Measurements from ENCODE around the gene PIGB.

The PIGB gene

DNA sequence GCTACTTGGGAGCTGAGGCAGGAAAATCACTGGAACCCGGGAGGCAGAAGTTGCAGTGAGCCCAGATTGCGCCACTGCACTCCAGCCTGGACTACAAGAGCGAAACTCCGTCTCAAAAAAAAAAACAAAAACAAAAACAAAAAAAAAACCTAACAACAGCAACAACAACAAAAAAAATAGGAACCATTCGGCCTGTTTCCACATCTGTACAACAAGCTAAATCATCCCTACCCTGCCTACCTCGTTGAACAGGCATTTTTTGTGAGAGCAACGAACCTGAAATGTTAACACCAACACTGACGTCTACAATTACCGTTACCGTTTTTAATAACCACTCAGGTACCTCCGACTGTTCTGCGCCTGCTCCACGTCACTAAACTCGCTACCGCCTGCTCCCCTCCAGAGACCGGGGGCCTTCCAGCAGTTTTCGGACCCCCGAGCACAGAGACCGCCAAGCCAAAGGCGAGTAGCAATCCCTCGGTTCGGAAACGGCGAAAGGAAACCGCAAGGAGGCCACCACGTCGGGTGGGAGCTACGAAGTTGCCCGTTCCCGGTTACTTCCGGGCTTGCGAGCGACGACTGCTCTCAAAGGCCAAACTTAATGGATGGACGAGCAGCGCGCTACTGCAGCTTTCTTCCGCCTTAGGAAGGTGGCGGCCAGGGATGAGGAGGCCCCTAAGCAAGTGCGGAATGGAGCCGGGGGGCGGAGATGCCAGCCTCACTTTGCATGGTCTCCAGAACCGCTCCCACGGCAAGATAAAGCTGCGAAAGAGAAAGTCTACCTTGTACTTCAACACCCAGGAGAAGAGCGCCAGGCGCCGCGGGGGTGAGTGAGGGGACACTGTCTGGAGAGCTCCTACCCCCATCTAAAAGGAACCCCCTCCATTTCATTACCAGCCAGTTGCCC lies at the start of gene PIGB, which contains the start of gene PIGBOS1:
Gene PIGB, plus strand, starts transcription at position 635 of the 907 bp plus-strand sequence. Its CDS starts 29 bp downstream, at position 664.
Gene PIGBOS1, minus strand, starts transcription at position 536 of the 907 bp plus-strand sequence. CDS start 1,331 bp downstream, outside the sequence.
- peak within 1 kb of the TSS; percentile 70 for H3K4me3 ChIP-seq (ENCODE audit: low read depth, low read length)
- TF ChIP-seq, protein P1, sequence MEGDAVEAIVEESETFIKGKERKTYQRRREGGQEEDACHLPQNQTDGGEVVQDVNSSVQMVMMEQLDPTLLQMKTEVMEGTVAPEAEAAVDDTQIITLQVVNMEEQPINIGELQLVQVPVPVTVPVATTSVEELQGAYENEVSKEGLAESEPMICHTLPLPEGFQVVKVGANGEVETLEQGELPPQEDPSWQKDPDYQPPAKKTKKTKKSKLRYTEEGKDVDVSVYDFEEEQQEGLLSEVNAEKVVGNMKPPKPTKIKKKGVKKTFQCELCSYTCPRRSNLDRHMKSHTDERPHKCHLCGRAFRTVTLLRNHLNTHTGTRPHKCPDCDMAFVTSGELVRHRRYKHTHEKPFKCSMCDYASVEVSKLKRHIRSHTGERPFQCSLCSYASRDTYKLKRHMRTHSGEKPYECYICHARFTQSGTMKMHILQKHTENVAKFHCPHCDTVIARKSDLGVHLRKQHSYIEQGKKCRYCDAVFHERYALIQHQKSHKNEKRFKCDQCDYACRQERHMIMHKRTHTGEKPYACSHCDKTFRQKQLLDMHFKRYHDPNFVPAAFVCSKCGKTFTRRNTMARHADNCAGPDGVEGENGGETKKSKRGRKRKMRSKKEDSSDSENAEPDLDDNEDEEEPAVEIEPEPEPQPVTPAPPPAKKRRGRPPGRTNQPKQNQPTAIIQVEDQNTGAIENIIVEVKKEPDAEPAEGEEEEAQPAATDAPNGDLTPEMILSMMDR (IDR thresholded peaks at IDR 0.05; ENCODE audit: low read depth, low read length), result no peak

DNA sequence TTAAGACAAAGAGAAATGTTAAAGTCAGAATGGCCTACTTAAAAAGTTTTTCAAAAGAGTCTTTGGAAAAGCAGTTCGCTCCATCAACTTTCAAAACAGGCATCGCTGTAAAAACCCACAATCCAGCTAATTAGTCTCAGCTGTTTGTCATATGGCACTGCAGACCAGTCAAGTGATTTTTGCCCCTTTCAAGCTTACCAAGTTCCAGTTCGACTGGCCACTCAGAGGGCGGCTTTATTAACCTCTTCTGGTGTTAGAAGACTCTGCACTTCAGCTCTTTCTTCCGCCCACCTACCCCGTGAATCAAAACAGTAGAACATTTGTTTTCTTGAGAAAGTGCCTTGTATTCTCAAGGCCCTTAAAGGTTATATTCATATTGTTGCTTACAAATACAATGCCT lies 48.7 kb upstream of the PIGB start:
- TF ChIP-seq, protein P1 (IDR thresholded peaks at IDR 0.05; ENCODE audit: low read depth, low read length), result no peak
- H3K4me3 ChIP-seq (ENCODE audit: low read depth, low read length), result no peak overlapping the region

DNA sequence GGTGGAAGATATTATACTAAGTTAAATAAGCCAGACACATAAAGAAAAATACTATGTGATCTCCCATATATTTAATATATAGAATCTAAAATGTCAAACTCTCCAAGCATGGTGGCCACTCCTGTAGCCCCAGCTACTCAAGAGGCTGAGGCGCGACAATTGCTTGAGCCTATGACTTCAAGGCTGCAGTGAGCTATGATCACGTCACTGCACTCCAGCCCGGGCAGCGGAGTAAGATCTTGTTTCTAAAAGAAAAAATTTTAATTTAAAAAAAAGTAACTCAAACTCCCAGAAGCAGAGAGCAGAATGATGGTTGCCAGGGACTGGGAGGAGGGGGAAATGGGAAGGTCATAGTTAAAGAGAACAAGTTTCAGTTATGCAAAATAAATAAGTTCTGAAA lies 42.7 kb upstream of the PIGB start:
- TF ChIP-seq, protein P1 (IDR thresholded peaks at IDR 0.05; ENCODE audit: low read depth, low read length), result no peak

DNA sequence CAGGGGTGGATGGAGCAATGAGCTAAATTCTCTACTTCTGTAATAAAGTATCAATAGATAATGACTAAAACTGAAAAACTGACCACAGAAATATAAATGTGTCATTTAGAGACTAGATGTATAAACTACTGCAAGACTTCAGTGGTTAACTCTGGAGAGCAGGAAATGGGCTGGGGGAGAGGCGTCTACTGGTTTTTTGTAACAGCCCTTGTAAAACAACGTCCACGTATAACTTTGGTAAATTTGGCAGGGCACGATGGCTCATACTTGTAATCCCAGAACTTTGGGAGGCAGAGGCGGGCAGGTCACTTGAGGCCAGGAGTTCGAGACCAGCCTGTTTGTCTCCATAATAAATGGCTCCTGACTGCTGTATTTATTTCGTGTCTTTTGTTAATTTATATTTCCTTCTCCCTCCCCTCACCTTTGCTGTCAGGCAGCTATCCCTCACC lies 41.9 kb upstream of the PIGB start:
- no peak overlapping the region for H3K4me3 ChIP-seq (ENCODE audit: low read depth, low read length)
- TF ChIP-seq, protein P1 (IDR thresholded peaks at IDR 0.05; ENCODE audit: low read depth, low read length), result no peak

More for the DNA sequence above, 42.7 kb upstream of the PIGB start:
- H3K4me3 ChIP-seq (ENCODE audit: low read depth, low read length), result no peak overlapping the region

DNA sequence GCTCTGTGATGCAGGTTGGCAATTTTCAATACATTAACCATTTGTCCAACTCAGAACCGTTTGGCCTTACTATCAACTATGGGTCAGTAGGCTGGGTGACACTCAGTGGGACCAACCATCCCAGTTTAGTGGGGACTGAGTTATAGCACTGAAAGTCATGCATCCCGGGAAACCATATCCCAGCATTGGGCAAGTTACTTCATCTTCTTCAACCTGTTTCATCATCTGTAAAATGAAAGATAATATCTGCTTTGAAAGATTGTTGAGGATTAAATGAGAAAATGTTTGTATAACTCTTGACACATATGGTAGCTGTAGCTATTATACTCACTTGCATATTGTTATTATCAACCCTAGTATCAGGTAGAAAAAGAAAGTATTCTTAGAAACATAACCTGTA lies 41.3 kb upstream of the PIGB start:
- TF ChIP-seq, protein P1 (IDR thresholded peaks at IDR 0.05; ENCODE audit: low read depth, low read length), result no peak
- no peak overlapping the region for H3K4me3 ChIP-seq (ENCODE audit: low read depth, low read length)

DNA sequence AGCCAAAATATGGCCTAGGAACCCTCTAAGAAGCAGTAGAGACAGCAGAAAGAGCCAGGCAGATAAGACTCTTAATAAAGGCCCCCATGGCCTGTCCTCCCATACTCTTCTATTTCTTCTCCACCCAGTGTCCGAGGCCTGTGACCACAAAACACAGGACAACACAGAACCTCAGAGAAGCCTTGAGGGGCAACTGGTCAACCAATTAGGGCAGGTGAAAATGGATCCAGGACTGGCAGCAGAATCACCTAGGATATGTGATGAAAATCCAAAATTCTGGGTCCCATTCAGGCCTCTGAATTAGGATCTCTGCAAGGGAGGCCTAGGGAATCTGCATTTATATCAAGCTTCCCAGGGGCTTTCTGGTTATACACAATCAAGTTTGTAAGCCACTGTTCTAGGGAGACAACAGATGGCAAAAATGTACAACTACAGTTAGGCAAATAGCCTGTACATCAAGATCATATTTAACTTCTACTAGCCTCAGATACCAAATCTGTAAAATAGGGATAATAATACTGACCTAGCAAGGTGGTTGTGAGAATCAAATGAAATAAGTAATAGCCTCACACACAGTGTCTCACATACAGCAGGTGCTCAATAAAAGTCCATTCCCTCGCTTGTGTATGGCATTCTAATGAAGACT lies 39.8 kb upstream of the PIGB start:
- TF ChIP-seq, protein P1 (IDR thresholded peaks at IDR 0.05; ENCODE audit: low read depth, low read length), result no peak
- no peak overlapping the region for H3K4me3 ChIP-seq (ENCODE audit: low read depth, low read length)

Data from WI38 (cell line).